GM12891 (cell line): ENCODE results near the gene LMAN2L.

ENCODE experiments used
- POLR2A ChIP-seq: IDR thresholded peaks from 2 replicates; pipeline ENCODE4 v1.6.1; 2011; ENCODE audit warnings: low read depth, low read length, control low read depth
- POLR2AphosphoS5 ChIP-seq: IDR thresholded peaks from 2 replicates; pipeline ENCODE4 v1.6.1; 2011; ENCODE audit warnings: low read depth, low read length, control low read depth
- SPI1 ChIP-seq: IDR thresholded peaks from 2 replicates; pipeline ENCODE4 v1.6.1; 2011; ENCODE audit warnings: low read depth, low read length, control low read depth
- TAF1 ChIP-seq: IDR thresholded peaks from 2 replicates; pipeline ENCODE4 v1.6.1; 2011; ENCODE audit warnings: low read depth, low read length, control low read depth

- TF ChIP-seq POLR2A (no peak), TAF1 (no peak), POLR2AphosphoS5 (no peak), SPI1 (no peak)
These were observed 46.3 kb downstream of the LMAN2L start for GRCh38 chr2:96693286-96694200.
